Muscle of arm (tissue), 12 donors: ENCODE measurements around the gene UBALD1. TPM values are rescaled to one million over a fixed set of nuclear protein-coding genes. Genes with fewer than 3 reads are reported as not detected.
A peak's percentile ranks its signal among the peaks of the same experiment; 100 is the strongest.
"Not testable (repeated sequence)": the region's sequence is repeated elsewhere in the genome, so short reads cannot be mapped to it uniquely, and the experiment has no call there.

Experiments used
- DNase-seq: peaks from one replicate; pipeline ENCODE4 v3.0.0-alpha.2; 2013
- polyA plus RNA-seq, 12 donors: library from polyadenylated mRNA; unstranded; fragments of 120-200 nt; gene quantifications; one replicate each; pipeline ENCODE4 v1.2.1, GENCODE V29; 2013; ENCODE audit not compliant: insufficient read length in 12 of 12

Gene UBALD1
- polyA plus RNA-seq, 12 donors: 11.2 to 44.0 (median 15.0) TPM; not detected in 1

DNA sequence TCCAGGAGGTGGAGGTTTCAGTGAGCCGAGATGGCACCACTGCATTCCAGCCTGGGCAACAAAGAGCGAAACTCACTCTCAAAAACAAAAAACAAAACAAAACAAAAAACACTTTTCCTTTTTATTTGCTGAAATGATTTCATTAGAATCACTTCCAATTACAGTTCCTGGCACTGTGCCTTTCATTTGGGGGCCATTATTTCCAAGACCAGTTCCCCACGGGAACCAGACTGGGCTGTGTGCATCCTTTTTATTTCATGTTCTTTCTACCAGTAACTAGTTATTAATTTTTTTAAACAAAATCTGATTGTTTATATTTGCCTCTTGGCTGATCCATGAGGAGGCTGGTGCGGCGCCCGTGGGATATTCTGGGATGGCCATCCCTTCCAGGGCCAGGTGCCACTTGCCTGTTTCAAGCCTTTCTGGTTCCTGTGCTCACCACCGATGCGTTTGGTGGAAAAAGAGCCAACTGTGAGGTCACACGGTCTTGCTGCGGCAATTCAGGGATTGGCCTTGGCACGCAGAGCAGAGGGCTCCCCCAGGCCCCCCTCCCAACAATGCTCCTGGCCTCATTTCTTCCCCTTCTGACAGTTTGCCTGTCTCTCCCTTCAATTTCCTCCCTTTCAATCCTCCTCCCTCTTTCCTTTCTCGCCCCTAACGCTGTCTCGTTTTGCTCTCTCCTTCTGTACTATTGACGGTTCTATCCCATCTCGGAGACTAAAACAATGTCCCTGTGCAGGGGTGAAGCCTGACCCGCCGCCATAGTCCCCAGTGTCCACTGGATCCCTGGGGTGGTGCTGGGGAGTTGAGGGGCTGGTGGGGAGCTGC lies 13.4 kb downstream of the UBALD1 start:
- DNase-seq: peak; percentile 88

DNA sequence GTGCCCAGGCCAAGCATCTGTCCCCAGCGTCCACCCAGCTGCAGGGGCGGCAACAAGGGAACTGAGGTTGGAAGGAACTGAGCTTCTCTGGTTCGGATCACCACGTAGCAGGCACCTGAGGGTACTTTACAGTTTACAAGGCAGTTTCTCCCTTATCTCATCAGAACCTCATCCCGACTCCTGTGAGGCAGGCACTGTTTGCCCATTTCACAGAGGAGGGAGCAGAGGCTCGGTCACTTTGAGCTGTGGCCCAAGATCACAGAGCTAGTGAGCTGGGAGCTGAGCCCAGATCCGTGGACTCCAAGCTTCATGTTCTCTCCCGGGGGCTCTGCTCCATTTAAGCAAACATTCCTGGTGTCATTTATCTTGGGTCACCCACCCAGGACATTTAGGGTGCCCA lies 15.1 kb downstream of the UBALD1 start:
- DNase-seq: no peak

DNA sequence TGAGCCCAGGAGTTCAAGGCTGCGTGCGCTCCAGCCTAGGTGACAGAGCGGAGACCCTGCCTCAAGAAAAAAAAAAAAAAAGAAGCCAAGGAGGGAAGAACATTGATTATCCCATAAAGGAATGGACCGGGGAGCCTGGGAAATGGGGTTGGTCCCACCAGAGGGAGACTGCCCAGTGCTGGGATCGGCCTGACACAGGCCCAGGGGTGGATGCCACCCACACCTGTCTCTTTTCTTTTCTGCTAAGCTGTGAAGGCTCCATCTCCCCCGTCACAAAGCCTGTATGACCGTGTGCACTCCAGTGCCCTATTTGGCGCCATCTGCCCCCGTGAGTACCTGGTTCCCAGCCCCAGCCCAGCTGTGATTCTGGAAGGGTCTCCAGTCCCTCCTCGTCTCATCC lies 15.7 kb downstream of the UBALD1 start:
- no peak for DNase-seq

GRCh38 chr16:4597174-4597573 lies 17.5 kb downstream of the UBALD1 start:
- DNase-seq: no peak

- no peak for DNase-seq
Measured at GRCh38 chr16:4594433-4595410, 20.0 kb downstream of the UBALD1 start.

DNA sequence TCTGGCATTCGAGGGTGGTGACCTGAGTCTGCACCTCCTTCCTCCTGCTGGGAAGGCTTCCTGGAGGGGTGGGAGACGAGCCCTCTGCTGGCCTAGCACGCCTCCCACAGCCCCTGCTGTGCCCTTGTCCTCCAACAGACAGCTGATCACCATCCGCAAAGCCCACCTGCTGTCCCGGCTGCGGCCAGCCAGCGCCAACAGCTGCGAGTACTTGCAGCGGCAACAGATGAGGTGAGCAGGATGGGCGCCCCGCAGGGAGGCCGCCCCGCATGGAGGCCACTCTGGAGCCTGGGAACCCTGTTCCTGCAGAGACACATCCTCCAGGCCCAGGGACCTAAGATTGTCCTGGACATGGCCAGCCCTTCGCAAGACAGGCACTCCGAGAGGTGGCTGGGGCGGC lies 21.6 kb downstream of the UBALD1 start:
- no peak for DNase-seq

DNA sequence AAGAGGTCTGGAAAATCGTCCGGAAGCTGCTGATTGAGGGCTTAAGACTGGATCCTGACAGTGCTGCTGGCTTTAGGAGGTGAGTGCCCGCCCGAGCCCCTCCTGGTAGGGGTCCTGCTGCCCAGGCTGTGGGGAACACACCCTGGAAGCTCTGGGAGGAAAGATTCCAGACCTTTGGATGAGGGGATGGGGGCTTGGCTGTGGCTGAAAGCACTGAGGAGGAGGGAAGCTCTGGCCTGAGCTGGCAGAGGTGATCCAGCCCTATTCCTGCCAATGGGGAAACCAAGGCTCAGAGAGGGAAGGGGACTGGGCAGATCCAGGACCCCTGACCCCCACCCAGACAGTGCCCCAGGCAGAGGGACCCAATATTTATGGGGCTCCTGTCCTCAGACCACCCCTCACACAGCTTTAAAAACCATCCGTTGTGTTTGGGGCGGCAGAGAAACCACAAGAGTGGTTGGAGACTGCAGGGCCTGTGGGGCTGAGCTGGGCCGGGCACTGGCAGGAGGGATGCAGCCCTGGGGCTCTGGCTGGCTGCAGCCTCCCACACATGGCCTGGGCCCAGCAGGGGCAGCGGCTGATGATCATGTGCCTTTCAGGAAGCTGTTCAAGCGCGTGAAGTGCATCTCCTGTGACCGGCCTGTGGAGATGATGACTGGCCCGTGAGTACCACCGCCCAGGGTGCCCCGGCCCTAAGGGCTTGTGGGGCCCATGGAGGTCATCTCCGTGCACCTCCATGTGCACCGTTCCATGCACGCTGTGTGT lies 22.8 kb downstream of the UBALD1 start:
- DNase-seq: no peak

- no peak for DNase-seq
Measured at GRCh38 chr16:4591191-4591590, 23.5 kb downstream of the UBALD1 start.

DNA sequence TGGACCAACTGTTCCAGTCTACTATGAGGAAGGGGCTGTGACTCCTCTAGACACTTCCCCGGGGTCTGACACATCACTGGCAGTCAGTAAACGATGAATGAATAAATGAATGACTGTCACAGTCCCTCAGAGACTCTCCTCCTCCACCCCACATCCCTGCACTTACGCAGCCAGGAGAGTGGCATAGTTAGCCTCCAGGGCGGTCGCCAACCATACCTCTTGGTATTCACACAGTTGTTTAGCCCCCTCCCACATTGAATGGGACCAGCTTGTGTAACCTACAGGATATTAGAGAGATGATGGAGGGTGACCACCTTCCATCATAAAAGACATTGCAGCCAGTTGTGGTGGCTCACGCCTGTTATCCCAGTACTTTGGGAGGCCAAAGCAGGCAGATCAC lies 25.7 kb downstream of the UBALD1 start:
- no peak for DNase-seq

DNA sequence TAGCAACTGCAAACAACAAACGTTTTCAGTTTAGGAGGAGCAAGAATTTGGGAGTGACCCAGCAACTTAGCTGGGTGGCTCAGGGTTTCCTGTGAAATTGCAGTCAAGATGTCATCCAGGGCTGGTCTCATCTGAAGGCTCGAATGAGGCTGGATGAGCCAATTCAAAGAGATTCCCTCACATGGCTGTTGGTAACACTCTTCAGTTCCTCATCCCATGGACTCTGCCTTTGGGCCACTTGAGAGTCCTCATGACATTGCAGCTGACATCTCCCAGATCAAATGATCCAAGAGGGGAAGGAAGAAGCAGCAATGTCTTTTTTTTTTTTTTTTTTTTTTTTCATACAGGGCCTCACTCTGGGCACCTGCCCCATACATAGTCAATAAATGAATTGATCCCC lies 26.3 kb downstream of the UBALD1 start:
- DNase-seq: no peak

- DNase-seq: no peak
Measured at GRCh38 chr16:4586291-4586690, 28.4 kb downstream of the UBALD1 start.

- no peak for DNase-seq
Measured at GRCh38 chr16:4583906-4584305, 30.8 kb downstream of the UBALD1 start.

DNA sequence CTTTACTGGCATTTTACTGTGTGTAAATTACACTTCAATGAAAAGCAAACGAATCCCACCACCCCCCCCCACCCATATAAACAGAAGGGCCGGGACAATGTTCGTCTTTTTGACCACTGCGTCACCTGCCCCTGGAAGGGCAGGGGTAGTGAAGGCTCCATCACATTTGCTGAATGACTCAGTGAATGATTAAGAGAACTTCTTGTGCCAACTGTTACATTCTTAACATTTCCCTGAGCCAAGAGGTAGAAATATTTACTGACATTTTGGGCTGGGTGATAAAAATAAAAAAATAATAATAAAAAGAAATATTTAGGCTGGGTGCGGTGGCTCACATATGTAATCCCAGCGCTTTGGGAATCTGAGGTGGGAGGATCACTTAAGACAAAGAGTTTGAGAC lies 34.4 kb downstream of the UBALD1 start:
- DNase-seq: no peak

DNA sequence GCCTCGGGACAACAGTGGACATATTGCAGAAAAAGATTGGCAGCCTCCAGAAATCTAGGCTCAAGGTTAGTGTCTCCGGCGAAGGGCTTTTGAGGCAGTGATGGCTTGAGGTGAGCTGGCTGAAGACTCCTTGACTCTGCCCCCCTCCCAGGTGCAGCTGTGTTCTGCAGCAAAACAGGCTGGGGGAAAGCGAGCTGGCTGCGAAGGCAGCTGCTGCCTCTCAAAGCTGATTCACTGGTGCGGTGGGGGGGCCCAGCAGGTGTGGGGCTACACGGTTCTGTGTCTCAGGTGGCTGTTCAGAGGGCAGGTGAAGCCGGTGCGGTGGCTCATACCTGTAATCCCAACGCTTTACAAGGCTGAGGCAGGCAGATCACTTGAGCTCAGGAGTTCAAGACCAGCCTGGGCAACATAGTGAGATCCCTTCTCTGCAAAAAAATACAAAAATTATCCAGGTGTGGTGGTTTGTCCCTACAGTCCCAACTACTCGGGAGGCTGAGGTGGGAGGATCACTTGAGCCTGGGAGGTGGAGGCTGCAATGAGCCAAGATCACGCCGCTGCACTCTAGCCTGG lies 35.6 kb downstream of the UBALD1 start:
- no peak for DNase-seq

- no peak for DNase-seq
Measured at GRCh38 chr16:4576008-4576407, 38.7 kb downstream of the UBALD1 start.

- DNase-seq: no peak
Measured at GRCh38 chr16:4574919-4575705, 39.6 kb downstream of the UBALD1 start.

DNA sequence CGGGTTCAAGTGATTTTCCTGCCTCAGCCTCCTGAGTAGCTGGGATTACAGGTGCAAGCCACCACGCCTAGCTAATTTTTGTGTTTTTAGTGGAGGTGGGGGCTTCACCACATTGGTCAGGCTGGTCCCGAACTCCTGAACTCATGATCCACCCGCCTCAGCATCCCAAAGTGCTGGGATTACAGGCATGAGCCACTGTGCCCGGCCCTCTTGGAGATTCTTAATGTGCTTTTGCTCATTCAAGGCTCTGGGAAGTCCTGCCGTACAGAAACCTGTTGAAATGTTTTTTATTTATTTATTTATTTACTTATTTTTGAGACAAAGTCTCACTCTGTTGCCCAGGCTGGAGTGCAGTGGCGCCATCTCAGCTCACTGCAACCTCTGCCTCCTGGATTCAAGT lies 40.8 kb downstream of the UBALD1 start:
- DNase-seq: not testable (repeated sequence)

- DNase-seq: no peak
Measured at GRCh38 chr16:4572715-4573114, 42.0 kb downstream of the UBALD1 start.

DNA sequence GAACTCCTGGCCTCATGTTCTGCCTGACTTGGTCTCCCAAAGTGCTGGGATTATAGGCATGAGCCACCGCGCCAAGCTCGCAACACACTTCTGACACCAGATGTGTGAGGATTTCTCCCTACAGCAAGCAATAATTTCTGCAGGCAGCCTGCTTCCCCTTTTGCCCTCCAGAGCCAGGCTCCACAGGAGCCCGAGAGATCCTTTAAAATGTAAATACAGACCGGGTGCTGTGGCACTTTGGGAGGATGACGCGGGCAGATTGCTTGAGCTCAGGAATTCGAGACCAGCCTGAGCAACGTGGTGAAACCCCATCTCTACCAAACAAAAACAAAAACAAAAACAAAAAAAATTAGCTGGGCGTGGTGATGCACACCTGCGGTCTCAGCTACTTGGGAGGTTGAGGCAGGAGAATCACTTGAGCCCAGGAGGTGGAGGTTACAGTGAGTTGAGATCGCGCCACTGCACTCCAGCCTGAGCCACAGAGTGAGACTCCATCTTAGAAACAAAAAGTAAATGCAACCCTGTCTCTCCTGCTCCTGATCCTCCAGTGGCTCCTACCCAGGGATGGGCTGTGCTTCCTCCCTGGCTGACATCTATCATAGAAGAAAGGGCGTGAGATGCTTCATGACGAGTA lies 43.9 kb downstream of the UBALD1 start:
- no peak for DNase-seq

- DNase-seq: no peak
Measured at GRCh38 chr16:4570086-4570485, 44.6 kb downstream of the UBALD1 start.
